Gastroesophageal sphincter (tissue), 4 donors: ENCODE data around the gene FAM110C. TPM values are rescaled to one million over a fixed set of nuclear protein-coding genes. Genes with fewer than 3 reads are reported as not detected.

Experiments used
- ATAC-seq: fragments of 150-250 bp; one replicate; pipeline ENCODE4 v1.9.1; 2016; ENCODE audit warnings: mild to moderate bottlenecking, moderate library complexity
- H3K27ac ChIP-seq, 4 donors: fragments of 200-600 bp; sonication (generic) in 3 of 4; 1 replicate in 3 of 4; 2 replicates in 1 of 4; pipeline ENCODE4 v1.5.1; 2016 to 2019
- H3K27me3 ChIP-seq: fragments of 200-600 bp; sonication (generic); one replicate; pipeline ENCODE4 v1.5.1; 2019
- H3K36me3 ChIP-seq, 2 donors: fragments of 200-600 bp; sonication (generic); one replicate each; pipeline ENCODE4 v1.5.1; 2019; ENCODE audit warnings: control low read depth in 1 of 2
- H3K4me1 ChIP-seq, 3 donors: fragments of 200-600 bp; sonication (generic); 1 replicate in 2 of 3; 2 replicates in 1 of 3; pipeline ENCODE4 v1.5.1; 2016 to 2019; ENCODE audit warnings: control low read depth in 2 of 3
- H3K4me3 ChIP-seq, 2 donors: fragments of 200-600 bp; sonication (generic); one replicate each; pipeline ENCODE4 v1.5.1; 2019; ENCODE audit warnings: mild to moderate bottlenecking in 1 of 2, moderate library complexity in 1 of 2
- H3K9me3 ChIP-seq, 3 donors: fragments of 200-600 bp; sonication (generic); one replicate each; pipeline ENCODE4 v1.5.1; 2017 to 2019; ENCODE audit warnings: control low read depth in 2 of 3
- CTCF ChIP-seq, 4 experiments: fragments of 200-600 bp in 2 of 4; fragments of 450-650 bp in 2 of 4; sonication (generic) in 1 of 4; IDR thresholded peaks; one replicate each; pipeline ENCODE4 v1.5.1; 2017 to 2019; ENCODE audit warnings: antibody characterized with exemption in 4 of 4, mild to moderate bottlenecking in 2 of 4, moderate library complexity in 2 of 4
- EP300 ChIP-seq: sonication (generic); formaldehyde crosslinking; IDR thresholded peaks from one replicate; pipeline ENCODE4 v1.6.1; 2017; ENCODE audit warnings: antibody characterized with exemption, mild to moderate bottlenecking
- POLR2A ChIP-seq, 2 donors: fragments of 450-650 bp; IDR thresholded peaks; one replicate each; pipeline ENCODE4 v1.6.1; 2017; ENCODE audit warnings: antibody characterized with exemption in 2 of 2, mild to moderate bottlenecking in 2 of 2, moderate library complexity in 1 of 2
- POLR2AphosphoS5 ChIP-seq: sonication (generic); formaldehyde crosslinking; IDR thresholded peaks from one replicate; pipeline ENCODE4 v1.6.1; 2017; ENCODE audit warnings: antibody characterized with exemption
- WGBS, 2 donors: methylation state at CpG; one replicate each; pipeline ENCODE4 v1.1.5; 2018; ENCODE audit warnings: low coverage in 1 of 2; 5-methylcytosine and 5-hydroxymethylcytosine counted together
- total RNA-seq, 4 donors: library from RNA; depleted of rRNA; stranded (reverse); fragments of >200 nt; gene quantifications; one replicate each; pipeline ENCODE4 v1.1.0, GENCODE V29; 2016

FAM110C gene
- total RNA-seq: 1 to 10 TPM in 3 of 4 donors, under 1 TPM in 1; 0.93 to 4.8 (median 3.4) TPM

DNA sequence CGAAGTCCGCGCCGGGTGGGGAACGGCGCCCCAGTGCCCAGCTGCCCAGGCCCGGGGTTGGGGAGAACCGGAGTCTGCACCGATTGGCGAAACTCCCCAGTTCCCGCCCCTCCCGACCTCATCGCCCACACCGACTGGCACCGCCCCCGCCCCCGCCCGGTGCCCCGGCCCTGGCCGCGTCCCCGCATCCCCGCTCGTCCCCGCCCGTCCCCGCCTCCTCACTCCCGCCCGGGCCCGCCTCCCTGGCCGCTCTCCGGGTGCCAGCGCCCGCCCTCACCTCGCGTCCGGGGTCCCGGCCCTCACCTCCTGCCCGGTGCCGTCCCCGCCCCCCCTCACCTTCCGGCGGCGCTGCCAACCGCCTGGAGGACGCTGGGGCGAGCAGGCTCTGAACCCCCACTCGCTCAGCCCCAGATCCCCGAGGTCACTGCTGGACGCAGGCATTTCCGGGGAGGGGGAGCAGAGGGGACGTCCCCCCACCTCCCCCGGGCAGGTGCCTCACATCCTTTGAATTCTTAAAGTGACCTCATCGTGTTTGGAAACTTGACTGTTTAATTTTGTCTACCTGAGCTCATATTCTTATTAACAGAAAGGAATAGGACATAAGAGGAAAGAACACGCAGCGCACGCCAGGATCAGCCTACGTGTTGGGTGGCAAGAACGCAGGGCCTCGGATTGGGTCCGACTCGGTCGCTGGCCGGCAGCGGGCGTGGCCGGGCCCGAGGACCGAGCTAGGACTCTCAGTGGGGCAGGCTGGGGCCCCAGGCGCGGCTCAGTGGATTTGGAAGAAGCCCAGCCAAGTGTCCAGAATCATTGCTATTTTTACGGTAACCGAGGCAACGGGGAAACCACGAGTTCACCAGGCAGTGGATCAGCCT, at the start of gene FAM110C:
TSS of gene FAM110C (minus strand) at position 35 of the 875 bp plus-strand sequence. CDS start 120 bp downstream, outside the sequence.
- peak within 1 kb of the TSS; percentile 16 to 65 for H3K4me3 ChIP-seq
- TF ChIP-seq POLR2AphosphoS5: peak; percentile 14
- TF ChIP-seq EP300: no peak
- peaks cover 0 to 31% (median 9%) of the 10 kb centered on the region in 3 donors for H3K4me1 ChIP-seq
- H3K27ac ChIP-seq: peak within 1 kb of the TSS in 3 of 4 donors; percentile 72 to 82 (median 78)
- peaks cover 41% of the 10 kb centered on the region for H3K27me3 ChIP-seq
- peak; percentile 81 for ATAC-seq
- 4 to 7% methylated on average over 3 to 13 of the region's 75 CpGs for WGBS, 2 donors
- no peaks in the 10 kb centered on the region for H3K9me3 ChIP-seq
- H3K36me3 ChIP-seq: no peaks in the 10 kb centered on the region

GRCh38 chr2:92326-92725, 46.0 kb upstream of the FAM110C start:
- TF ChIP-seq CTCF (IDR thresholded peaks at IDR 0.05): no peak
- no peak for TF ChIP-seq POLR2AphosphoS5
- TF ChIP-seq POLR2A (IDR thresholded peaks at IDR 0.05): no peak
- TF ChIP-seq EP300: no peak
- Histone ChIP-seq H3K4me1 (no peaks in the 10 kb centered on the region), H3K9me3 (peaks cover 0 to 2% (median 0%) of the 10 kb centered on the region in 3 donors), H3K4me3 (no peak overlapping the region), H3K27me3 (peaks cover 3% of the 10 kb centered on the region), H3K27ac (no peak overlapping the region), H3K36me3 (no peaks in the 10 kb centered on the region)
- no peak for ATAC-seq
- no CpG with 5 or more reads among the region's 3 CpGs for WGBS, 2 donors

GRCh38 chr2:90645-91312, 44.5 kb upstream of the FAM110C start:
- Histone ChIP-seq H3K27me3 (peaks cover 3% of the 10 kb centered on the region), H3K27ac (no peak overlapping the region), H3K36me3 (no peaks in the 10 kb centered on the region), H3K4me3 (no peak overlapping the region), H3K9me3 (no peaks in the 10 kb centered on the region), H3K4me1 (no peaks in the 10 kb centered on the region)
- WGBS, 2 donors: 56% methylated on average over 2 of the region's 25 CpGs; no CpG with 5 or more reads in 1 of the 2 donors
- no peak for ATAC-seq
- no peak for TF ChIP-seq CTCF (IDR thresholded peaks at IDR 0.05)
- no peak for TF ChIP-seq POLR2A (IDR thresholded peaks at IDR 0.05)
- TF ChIP-seq EP300: no peak
- no peak for TF ChIP-seq POLR2AphosphoS5

DNA sequence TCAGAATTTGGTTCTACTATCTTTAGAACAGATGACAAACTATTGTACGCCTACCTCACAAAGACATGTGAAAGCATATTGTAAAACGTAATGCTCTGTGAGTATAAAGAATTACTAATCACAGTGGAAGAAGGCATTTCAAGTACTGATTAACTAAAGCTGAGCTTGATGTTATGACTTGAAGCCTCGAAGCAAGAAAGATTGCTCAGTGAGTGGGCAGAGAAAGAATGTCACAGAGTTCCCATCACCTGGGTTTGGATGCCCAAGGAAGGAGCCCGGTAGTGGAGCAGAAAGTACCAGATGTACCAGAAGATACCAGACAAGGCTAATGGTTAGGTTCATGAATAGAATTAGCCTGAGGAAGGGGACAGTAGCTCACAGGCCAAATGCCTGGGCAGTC, 39.5 kb upstream of the FAM110C start:
- Histone ChIP-seq H3K36me3 (no peaks in the 10 kb centered on the region), H3K4me3 (no peak overlapping the region), H3K27ac (no peak overlapping the region), H3K27me3 (peaks cover 7% of the 10 kb centered on the region), H3K9me3 (no peaks in the 10 kb centered on the region), H3K4me1 (no peaks in the 10 kb centered on the region)
- TF ChIP-seq CTCF (IDR thresholded peaks at IDR 0.05): no peak
- no peak for TF ChIP-seq POLR2AphosphoS5
- TF ChIP-seq EP300: no peak
- WGBS, 2 donors: 76 to 81% methylated on average over 4 of the region's 4 CpGs
- ATAC-seq: no peak

DNA sequence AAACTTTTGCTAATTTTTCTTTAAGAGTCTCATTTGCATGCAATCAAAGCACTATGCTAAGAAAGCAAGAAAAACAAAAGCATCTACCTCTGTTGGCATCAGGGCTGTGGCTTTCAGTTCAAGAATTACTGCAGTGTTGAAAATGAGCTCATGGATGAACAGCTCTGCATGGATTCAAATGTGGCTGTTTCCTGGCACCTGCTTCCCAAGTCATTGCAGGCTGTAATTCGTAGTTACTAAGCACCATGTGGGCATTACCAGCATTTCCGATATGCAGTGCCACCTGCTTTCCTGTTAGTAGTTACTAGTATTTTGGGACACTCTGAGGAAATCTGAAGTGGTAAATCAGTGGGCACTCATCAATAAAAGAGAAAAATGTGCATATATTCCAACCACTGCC, 37.8 kb upstream of the FAM110C start:
- H3K4me1 ChIP-seq: no peaks in the 10 kb centered on the region
- H3K27me3 ChIP-seq: peaks cover 15% of the 10 kb centered on the region
- H3K36me3 ChIP-seq: no peaks in the 10 kb centered on the region
- H3K4me3 ChIP-seq: no peak overlapping the region
- no peaks in the 10 kb centered on the region for H3K9me3 ChIP-seq
- ATAC-seq: no peak
- TF ChIP-seq EP300 (no peak), POLR2AphosphoS5 (no peak), CTCF (IDR thresholded peaks at IDR 0.05) (no peak), POLR2A (IDR thresholded peaks at IDR 0.05) (no peak)
- H3K27ac ChIP-seq: no peak overlapping the region
- 43 to 83% methylated on average over 1 of the region's 2 CpGs for WGBS, 2 donors
